GM12865 (cell line): ENCODE measurements around the gene RNF215.
A peak's percentile ranks its signal among the peaks of the same experiment; 100 is the strongest.

Experiments
- DNase-seq: peaks from one replicate; pipeline ENCODE4 v3.0.0; 2010; ENCODE audit warnings: low read depth
- H3K4me3 ChIP-seq: 2 replicates; pipeline ENCODE4 v1.5.1; 2011; ENCODE audit warnings: mild to moderate bottlenecking, low read depth, low read length, control low read depth
- CTCF ChIP-seq: IDR thresholded peaks from 2 replicates; pipeline ENCODE4 v1.5.1; 2011; ENCODE audit warnings: low read length, control low read depth, low read depth, inconsistent platforms; ENCODE audit not compliant: insufficient read depth; ENCODE audit errors: missing control alignments

RNF215 gene

GRCh38 chr22:30386960-30387827 lies at the start of gene RNF215:
Gene RNF215 (minus strand): TSS chr22:30387411. CDS start chr22:30387313, 98 bp downstream.
- DNase-seq = peak; percentile 87
- peak within 1 kb of the TSS; percentile 64 for H3K4me3 ChIP-seq
- TF ChIP-seq CTCF = peak; percentile 80

GRCh38 chr22:30436196-30436595 lies 49.0 kb upstream of the RNF215 start:
- DNase-seq = no peak
- no peak for TF ChIP-seq CTCF
- H3K4me3 ChIP-seq = peak overlapping the region; percentile 2

- DNase-seq = peak; percentile 72
- TF ChIP-seq CTCF = no peak
- peak overlapping the region; percentile 35 for H3K4me3 ChIP-seq
These were observed 48.5 kb upstream of the RNF215 start for GRCh38 chr22:30435674-30436126.

GRCh38 chr22:30434843-30435242 lies 47.6 kb upstream of the RNF215 start:
- peak overlapping the region; percentile 35 for H3K4me3 ChIP-seq
- TF ChIP-seq CTCF = no peak
- DNase-seq = no peak

- no peak for TF ChIP-seq CTCF
- no peak for DNase-seq
- H3K4me3 ChIP-seq = no peak overlapping the region
These were observed 46.6 kb upstream of the RNF215 start for GRCh38 chr22:30433773-30434172.

GRCh38 chr22:30433227-30433626 lies 46.0 kb upstream of the RNF215 start:
- TF ChIP-seq CTCF = no peak
- DNase-seq = no peak
- H3K4me3 ChIP-seq = no peak overlapping the region
